Breast epithelium (tissue), 4 donors: ENCODE measurements around the gene RGS7. TPM values are rescaled to one million over a fixed set of nuclear protein-coding genes. Genes with fewer than 3 reads are reported as not detected.

ENCODE experiments used
- DNase-seq, 2 donors: peaks; one replicate each; pipeline ENCODE4 v3.0.0-alpha.2; 2019; ENCODE audit warnings: low spot score in 2 of 2
- H3K27ac ChIP-seq, 2 donors: fragments of 200-600 bp; sonication (generic) in 1 of 2; one replicate each; pipeline ENCODE4 v1.5.1; 2016 to 2019; ENCODE audit warnings: mild to moderate bottlenecking in 1 of 2
- H3K27me3 ChIP-seq, 2 donors: fragments of 200-600 bp; sonication (generic) in 1 of 2; one replicate each; pipeline versions ENCODE4 v1.5.1 to v1.6.0; 2017 to 2019; ENCODE audit warnings: control low read depth in 1 of 2, mild to moderate bottlenecking in 1 of 2
- H3K36me3 ChIP-seq: fragments of 200-600 bp; one replicate; pipeline ENCODE4 v1.5.1; 2019
- H3K4me1 ChIP-seq, 2 donors: fragments of 200-600 bp; sonication (generic); one replicate each; pipeline ENCODE4 v1.5.1; 2016 to 2019; ENCODE audit warnings: control low read depth in 1 of 2
- H3K4me3 ChIP-seq, 3 donors: fragments of 200-600 bp; sonication (generic); 1 replicate in 2 of 3; 2 replicates in 1 of 3; pipeline ENCODE4 v1.5.1; 2016 to 2019; ENCODE audit warnings: mild to moderate bottlenecking in 3 of 3, moderate library complexity in 2 of 3
- H3K9me3 ChIP-seq, 2 donors: fragments of 200-600 bp; sonication (generic) in 1 of 2; one replicate each; pipeline ENCODE4 v1.5.1; 2016 to 2019; ENCODE audit warnings: control low read depth in 1 of 2
- POLR2A ChIP-seq: fragments of 450-650 bp; IDR thresholded peaks from one replicate; pipeline ENCODE4 v1.6.1; 2016; ENCODE audit warnings: antibody characterized with exemption, mild to moderate bottlenecking, moderate library complexity
- POLR2AphosphoS5 ChIP-seq, 3 donors: sonication (generic); formaldehyde crosslinking; IDR thresholded peaks; one replicate each; pipeline ENCODE4 v1.6.1; 2017; ENCODE audit warnings: antibody characterized with exemption in 3 of 3
- intact Hi-C: fragments of 100-400 bp; cut with DNase I; formaldehyde crosslinking; loops from one replicate; pipeline ENCODE4 v1.15.1; 2023; ENCODE audit warnings: low total_unique reads
- total RNA-seq, 3 donors: library from RNA; depleted of rRNA; stranded (reverse); fragments of >200 nt; gene quantifications; one replicate each; pipeline ENCODE4 v1.1.0, GENCODE V29; 2016
- TF ChIP-seq, protein P1 (sequence below), 3 donors: fragments of 450-650 bp; IDR thresholded peaks; one replicate each; pipeline ENCODE4 v1.5.1; 2016 to 2017; ENCODE audit warnings: antibody characterized with exemption in 3 of 3, mild to moderate bottlenecking in 3 of 3, moderate library complexity in 3 of 3

Gene RGS7
- total RNA-seq, 3 donors from 2014 or later: 0.16 TPM; not detected in 2

DNA sequence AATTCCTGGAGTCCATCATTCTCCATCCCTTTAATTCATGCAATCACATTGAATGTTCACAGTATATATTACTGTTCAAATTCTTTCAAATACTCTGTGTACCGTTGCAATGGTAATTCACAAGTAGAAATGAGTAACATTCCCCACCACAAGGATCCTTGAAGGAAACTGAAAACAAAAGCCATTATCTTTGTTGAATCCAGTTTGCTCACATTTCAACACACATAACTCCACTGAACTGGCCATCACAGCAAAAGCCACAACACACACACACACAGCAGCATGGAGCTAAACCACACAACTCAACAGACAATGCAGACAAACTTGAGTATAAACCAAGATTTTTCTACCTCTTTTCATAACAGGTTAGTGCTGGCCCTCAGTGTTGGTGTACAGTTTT is 556.7 kb downstream of the RGS7 start:
- Histone ChIP-seq H3K27ac (no peak overlapping the region), H3K27me3 (no peaks in the 10 kb centered on the region), H3K9me3 (no peaks in the 10 kb centered on the region), H3K4me1 (no peaks in the 10 kb centered on the region), H3K36me3 (no peaks in the 10 kb centered on the region), H3K4me3 (no peak overlapping the region)
- no peak for DNase-seq
- intact Hi-C loops: no loop called here
- TF ChIP-seq POLR2A (no peak), POLR2AphosphoS5 (IDR thresholded peaks at IDR 0.05) (no peak)
- TF ChIP-seq, protein P1, sequence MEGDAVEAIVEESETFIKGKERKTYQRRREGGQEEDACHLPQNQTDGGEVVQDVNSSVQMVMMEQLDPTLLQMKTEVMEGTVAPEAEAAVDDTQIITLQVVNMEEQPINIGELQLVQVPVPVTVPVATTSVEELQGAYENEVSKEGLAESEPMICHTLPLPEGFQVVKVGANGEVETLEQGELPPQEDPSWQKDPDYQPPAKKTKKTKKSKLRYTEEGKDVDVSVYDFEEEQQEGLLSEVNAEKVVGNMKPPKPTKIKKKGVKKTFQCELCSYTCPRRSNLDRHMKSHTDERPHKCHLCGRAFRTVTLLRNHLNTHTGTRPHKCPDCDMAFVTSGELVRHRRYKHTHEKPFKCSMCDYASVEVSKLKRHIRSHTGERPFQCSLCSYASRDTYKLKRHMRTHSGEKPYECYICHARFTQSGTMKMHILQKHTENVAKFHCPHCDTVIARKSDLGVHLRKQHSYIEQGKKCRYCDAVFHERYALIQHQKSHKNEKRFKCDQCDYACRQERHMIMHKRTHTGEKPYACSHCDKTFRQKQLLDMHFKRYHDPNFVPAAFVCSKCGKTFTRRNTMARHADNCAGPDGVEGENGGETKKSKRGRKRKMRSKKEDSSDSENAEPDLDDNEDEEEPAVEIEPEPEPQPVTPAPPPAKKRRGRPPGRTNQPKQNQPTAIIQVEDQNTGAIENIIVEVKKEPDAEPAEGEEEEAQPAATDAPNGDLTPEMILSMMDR (IDR thresholded peaks at IDR 0.05): no peak

- intact Hi-C loops: no loop called here
- no peaks in the 10 kb centered on the region for H3K9me3 ChIP-seq
- DNase-seq: no peak
These were observed 560.0 kb downstream of the RGS7 start for GRCh38 chr1:240797050-240797449.

GRCh38 chr1:240794046-240794843 is 562.8 kb downstream of the RGS7 start:
- Histone ChIP-seq H3K4me1 (no peaks in the 10 kb centered on the region), H3K27me3 (no peaks in the 10 kb centered on the region), H3K9me3 (no peaks in the 10 kb centered on the region), H3K4me3 (no peak overlapping the region), H3K36me3 (no peaks in the 10 kb centered on the region), H3K27ac (no peak overlapping the region)
- intact Hi-C loops: no loop called here
- no peak for DNase-seq
- TF ChIP-seq POLR2A (no peak), POLR2AphosphoS5 (IDR thresholded peaks at IDR 0.05) (no peak)
- TF ChIP-seq, protein P1 (IDR thresholded peaks at IDR 0.05): no peak

More at GRCh38 chr1:240797050-240797449, 560.0 kb downstream of the RGS7 start:
- H3K4me1 ChIP-seq: no peaks in the 10 kb centered on the region
- H3K36me3 ChIP-seq: no peaks in the 10 kb centered on the region
- no peaks in the 10 kb centered on the region for H3K27me3 ChIP-seq
- H3K4me3 ChIP-seq: no peak overlapping the region
- TF ChIP-seq POLR2A (no peak), POLR2AphosphoS5 (IDR thresholded peaks at IDR 0.05) (no peak)
- TF ChIP-seq, protein P1 (IDR thresholded peaks at IDR 0.05): no peak
- no peak overlapping the region for H3K27ac ChIP-seq

DNA sequence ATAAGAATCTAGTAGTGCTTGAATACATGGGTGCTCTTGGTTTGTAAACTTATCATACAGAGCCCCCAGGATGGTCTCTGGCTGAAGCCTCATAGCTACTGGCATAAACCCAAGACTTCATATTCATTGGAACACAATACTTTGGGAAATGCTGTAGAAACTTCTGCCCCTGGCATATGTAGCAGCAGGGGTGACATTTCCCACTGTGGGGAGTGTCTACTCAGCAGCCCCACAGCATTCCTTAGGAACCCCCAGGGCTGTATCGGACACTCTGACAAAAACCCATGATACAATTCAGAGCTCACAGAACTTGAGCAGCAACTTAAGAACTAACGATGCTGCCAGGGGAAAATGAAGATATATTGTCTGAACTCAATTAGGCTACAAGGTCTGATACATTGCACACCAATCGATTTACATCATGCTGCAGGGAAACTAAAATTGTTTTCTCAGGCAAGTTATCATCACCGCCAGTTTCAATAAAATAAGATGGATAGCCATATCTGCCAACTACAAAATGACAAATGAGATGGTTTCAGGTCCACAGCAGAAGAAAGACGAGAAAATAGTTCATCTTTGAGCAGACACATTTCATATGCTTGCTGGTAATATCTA is 564.0 kb downstream of the RGS7 start:
- TF ChIP-seq POLR2A (no peak), POLR2AphosphoS5 (IDR thresholded peaks at IDR 0.05) (no peak)
- TF ChIP-seq, protein P1 (IDR thresholded peaks at IDR 0.05): no peak

GRCh38 chr1:240790856-240791255 is 566.1 kb downstream of the RGS7 start:
- intact Hi-C loops: no loop called here
- H3K4me1 ChIP-seq: no peaks in the 10 kb centered on the region
- H3K36me3 ChIP-seq: no peaks in the 10 kb centered on the region
- no peaks in the 10 kb centered on the region for H3K27me3 ChIP-seq
- no peak for TF ChIP-seq POLR2A
- TF ChIP-seq, protein P1 (IDR thresholded peaks at IDR 0.05): no peak
- TF ChIP-seq POLR2AphosphoS5 (IDR thresholded peaks at IDR 0.05): no peak
- DNase-seq: no peak
- H3K27ac ChIP-seq: no peak overlapping the region
- no peak overlapping the region for H3K4me3 ChIP-seq
- H3K9me3 ChIP-seq: no peaks in the 10 kb centered on the region

More for the DNA sequence above, 564.0 kb downstream of the RGS7 start:
- no peaks in the 10 kb centered on the region for H3K36me3 ChIP-seq
- DNase-seq: no peak
- no peaks in the 10 kb centered on the region for H3K4me1 ChIP-seq
- no peak overlapping the region for H3K27ac ChIP-seq
- H3K9me3 ChIP-seq: no peaks in the 10 kb centered on the region
- no peaks in the 10 kb centered on the region for H3K27me3 ChIP-seq
- intact Hi-C loops: no loop called here
- H3K4me3 ChIP-seq: no peak overlapping the region
